Prostate gland (tissue), 2 donors: Measurements from ENCODE around the gene SSH2. TPM values are rescaled to one million over a fixed set of nuclear protein-coding genes. Genes with fewer than 3 reads are reported as not detected.

Experiments used
- DNase-seq: peaks from one replicate; pipeline ENCODE4 v3.0.0-alpha.2; 2019; ENCODE audit warnings: low spot score
- H3K27ac ChIP-seq, 2 donors: fragments of 200-600 bp; sonication (generic); 2 replicates each; pipeline ENCODE4 v1.5.1; 2017 to 2019
- H3K27me3 ChIP-seq: fragments of 200-600 bp; sonication (generic); replicated peaks from 2 replicates; pipeline ENCODE4 v1.5.1; 2019; ENCODE audit not compliant: insufficient read depth
- H3K36me3 ChIP-seq, 2 donors: fragments of 200-600 bp; sonication (generic); 1 replicate in 1 of 2; 2 replicates in 1 of 2; pipeline versions ENCODE4 v1.5.1 to v1.8.1; 2017 to 2019
- H3K4me1 ChIP-seq: fragments of 200-600 bp; sonication (generic); replicated peaks from 2 replicates; pipeline ENCODE4 v1.5.1; 2019
- H3K4me3 ChIP-seq, 2 donors: fragments of 200-600 bp; sonication (generic); 2 replicates each; pipeline ENCODE4 v1.5.1; 2017 to 2019
- H3K9me3 ChIP-seq: fragments of 200-600 bp; sonication (generic); 2 replicates; pipeline ENCODE4 v1.5.1; 2017
- CTCF ChIP-seq, 4 experiments: fragments of 200-600 bp in 2 of 4; fragments of 450-650 bp in 2 of 4; sonication (generic) in 2 of 4; IDR thresholded peaks; 1 replicate in 3 of 4; 2 replicates in 1 of 4; pipeline ENCODE4 v1.5.1; 2016 to 2019; ENCODE audit warnings: antibody characterized with exemption in 4 of 4, mild to moderate bottlenecking in 2 of 4, moderate library complexity in 2 of 4
- POLR2A ChIP-seq: fragments of 450-650 bp; IDR thresholded peaks from one replicate; pipeline ENCODE4 v1.6.1; 2016; ENCODE audit warnings: antibody characterized with exemption, mild to moderate bottlenecking
- POLR2AphosphoS5 ChIP-seq: sonication (generic); formaldehyde crosslinking; IDR thresholded peaks from one replicate; pipeline ENCODE4 v1.6.1; 2017; ENCODE audit warnings: antibody characterized with exemption
- WGBS: methylation state at CpG from one replicate; pipeline ENCODE4 v1.1.5; 2018; 5-methylcytosine and 5-hydroxymethylcytosine counted together
- intact Hi-C: fragments of 100-400 bp; cut with DNase I; formaldehyde crosslinking; loops from one replicate; pipeline ENCODE4 v1.14.2; 2022
- total RNA-seq, 2 donors: library from RNA; depleted of rRNA; stranded (reverse); fragments of >200 nt; gene quantifications; one replicate each; pipeline ENCODE4 v1.1.0, GENCODE V29; 2016

The SSH2 gene
- total RNA-seq, 2 donors from 2014 or later: 10.1 to 27.5 TPM

- no peak for DNase-seq
- Histone ChIP-seq H3K9me3 (no peaks in the 10 kb centered on the region), H3K36me3 (no peaks in the 10 kb centered on the region), H3K27me3 (no peaks in the 10 kb centered on the region), H3K4me1 (no peaks in the 10 kb centered on the region), H3K27ac (no peak overlapping the region), H3K4me3 (no peak overlapping the region)
- intact Hi-C loops: no loop called here
- TF ChIP-seq CTCF (IDR thresholded peaks at IDR 0.05): no peak
- TF ChIP-seq POLR2A: no peak
- TF ChIP-seq POLR2AphosphoS5: no peak
- 92% methylated on average over 4 of the region's 4 CpGs for WGBS
Observed at GRCh38 chr17:29650396-29650795, 279.6 kb downstream of the SSH2 start.

GRCh38 chr17:29649359-29649758 is 280.7 kb downstream of the SSH2 start:
- Histone ChIP-seq H3K4me1 (no peaks in the 10 kb centered on the region), H3K4me3 (no peak overlapping the region), H3K27ac (no peak overlapping the region), H3K27me3 (no peaks in the 10 kb centered on the region), H3K9me3 (no peaks in the 10 kb centered on the region), H3K36me3 (no peaks in the 10 kb centered on the region)
- TF ChIP-seq POLR2AphosphoS5: no peak
- TF ChIP-seq CTCF (IDR thresholded peaks at IDR 0.05): no peak
- no peak for TF ChIP-seq POLR2A
- 95% methylated on average over 5 of the region's 5 CpGs for WGBS
- intact Hi-C loops: no loop called here
- no peak for DNase-seq

- Histone ChIP-seq H3K27ac (no peak overlapping the region), H3K4me1 (no peaks in the 10 kb centered on the region), H3K9me3 (no peaks in the 10 kb centered on the region), H3K36me3 (no peaks in the 10 kb centered on the region), H3K27me3 (no peaks in the 10 kb centered on the region), H3K4me3 (no peak overlapping the region)
- no peak for DNase-seq
- WGBS: 93% methylated on average over 5 of the region's 5 CpGs
- intact Hi-C loops: no loop called here
- TF ChIP-seq POLR2AphosphoS5 (no peak), POLR2A (no peak), CTCF (IDR thresholded peaks at IDR 0.05) (no peak)
Observed at GRCh38 chr17:29648005-29648404, 282.0 kb downstream of the SSH2 start.

GRCh38 chr17:29645515-29646051 is 284.4 kb downstream of the SSH2 start:
- peak; percentile 69 for DNase-seq
- Histone ChIP-seq H3K27me3 (no peaks in the 10 kb centered on the region), H3K9me3 (no peaks in the 10 kb centered on the region), H3K36me3 (no peaks in the 10 kb centered on the region), H3K4me1 (peaks cover 6% of the 10 kb centered on the region), H3K27ac (peak overlapping the region; percentile 74), H3K4me3 (no peak overlapping the region)
- TF ChIP-seq POLR2AphosphoS5: peak; percentile 84
- TF ChIP-seq POLR2A: no peak
- intact Hi-C loops: no loop called here
- WGBS: 9% methylated on average over 5 of the region's 5 CpGs

GRCh38 chr17:29643817-29644160 is 286.2 kb downstream of the SSH2 start:
- Histone ChIP-seq H3K4me3 (no peak overlapping the region), H3K9me3 (no peaks in the 10 kb centered on the region), H3K27ac (peak overlapping the region in 1 of 2 donors; percentile 74), H3K36me3 (no peaks in the 10 kb centered on the region), H3K4me1 (peaks cover 6% of the 10 kb centered on the region), H3K27me3 (no peaks in the 10 kb centered on the region)
- no peak for DNase-seq
- intact Hi-C loops: no loop called here
- WGBS: 87% methylated on average over 1 of the region's 1 CpG
- TF ChIP-seq CTCF (IDR thresholded peaks at IDR 0.05) (no peak), POLR2A (no peak), POLR2AphosphoS5 (no peak)
